ENCODE measurements around the gene ADAMTS16.

ADAMTS16 gene

DNA sequence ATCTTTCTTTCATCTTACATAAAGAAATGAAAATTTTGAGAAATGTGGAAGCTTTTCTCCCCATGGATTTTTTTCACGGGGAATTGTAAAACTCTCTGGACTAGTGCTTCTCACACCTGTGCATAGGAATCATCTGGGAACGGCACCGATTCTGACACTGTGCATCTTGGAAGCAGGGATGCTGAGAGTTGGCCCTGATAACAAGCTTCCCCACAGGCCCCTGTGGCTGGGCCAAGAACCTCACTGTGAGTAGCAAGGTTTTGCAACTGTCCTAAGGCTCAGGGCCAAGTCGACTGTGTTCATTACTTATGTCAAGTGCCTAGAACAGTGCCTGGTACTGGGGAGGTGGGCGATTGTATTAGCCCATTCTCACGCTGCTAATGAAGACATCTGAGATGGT is 174.5 kb downstream of the ADAMTS16 start:
- Histone ChIP-seq H3K27ac (no peak overlapping the region), H3K4me3 (ENCODE audit: low read depth, low read length) (no peak overlapping the region), H3K27me3 (replicated peaks) (no peaks in the 10 kb centered on the region), H3K36me3 (replicated peaks) (no peaks in the 10 kb centered on the region)
- no peak for DNase-seq
- no peak for TF ChIP-seq CTCF (IDR thresholded peaks at IDR 0.05; ENCODE audit: low read depth, low read length, missing control alignments)
- in situ Hi-C loops (cut with HindIII; ENCODE audit: low pct_ligation_motif_present, low sequenced_read_pairs): no loop called here

DNA sequence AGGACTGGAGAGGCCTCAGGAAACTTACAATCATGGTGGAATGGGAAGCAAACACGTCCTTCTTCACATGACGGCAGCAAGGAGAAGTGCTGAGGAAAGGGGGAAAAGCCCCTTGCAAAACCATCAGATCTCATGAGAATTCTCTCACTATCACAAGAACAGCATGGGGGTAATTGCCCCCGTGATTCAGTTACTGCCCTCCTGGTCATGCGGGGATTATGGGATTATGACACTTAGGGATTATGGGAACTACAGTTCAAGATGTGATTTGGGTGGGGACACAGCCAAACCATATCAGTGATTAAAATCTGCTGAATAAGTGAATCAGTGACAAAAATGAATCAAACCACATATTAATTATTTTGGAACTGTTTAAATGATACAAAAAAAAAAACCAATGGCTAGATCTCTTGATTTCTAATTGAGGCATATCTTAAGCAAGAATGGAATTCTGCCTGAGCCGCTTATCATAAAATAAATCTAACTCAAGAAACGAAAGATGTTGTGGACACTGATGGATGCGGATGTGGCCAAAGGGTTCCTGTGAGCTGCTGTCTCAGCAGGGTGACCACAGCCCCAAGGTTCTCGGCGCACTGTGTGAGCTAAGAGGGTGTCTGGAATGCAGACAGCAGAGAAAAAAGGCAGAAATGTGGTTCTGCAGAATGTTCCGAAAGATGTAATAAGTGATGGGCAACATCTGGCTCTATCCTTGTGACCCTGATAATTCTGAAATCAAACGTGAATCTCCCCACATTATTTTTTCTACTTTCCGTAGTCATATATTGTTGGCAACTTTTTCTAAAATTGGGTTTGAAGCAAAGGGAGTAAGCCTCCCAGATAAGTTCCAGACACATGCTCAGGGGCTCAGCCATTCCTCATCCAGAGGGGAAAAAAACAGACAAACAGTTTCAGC is 175.2 kb downstream of the ADAMTS16 start:
- no peaks in the 10 kb centered on the region for H3K27me3 ChIP-seq (replicated peaks)
- H3K4me3 ChIP-seq (ENCODE audit: low read depth, low read length): no peak overlapping the region
- H3K27ac ChIP-seq: no peak overlapping the region
- in situ Hi-C loops (cut with HindIII; ENCODE audit: low pct_ligation_motif_present, low sequenced_read_pairs): no loop called here
- peak; percentile 2 for DNase-seq
- TF ChIP-seq CTCF (IDR thresholded peaks at IDR 0.05; ENCODE audit: low read depth, low read length, missing control alignments): no peak
- no peaks in the 10 kb centered on the region for H3K36me3 ChIP-seq (replicated peaks)

- DNase-seq: peak; percentile 61
Observed at GRCh38 chr5:5316334-5316733, 176.2 kb downstream of the ADAMTS16 start.

GRCh38 chr5:5317976-5318375 is 177.8 kb downstream of the ADAMTS16 start:
- Histone ChIP-seq H3K4me3 (ENCODE audit: low read depth, low read length) (no peak overlapping the region), H3K27me3 (replicated peaks) (no peaks in the 10 kb centered on the region), H3K27ac (no peak overlapping the region), H3K36me3 (replicated peaks) (no peaks in the 10 kb centered on the region)
- no peak for DNase-seq
- TF ChIP-seq CTCF (IDR thresholded peaks at IDR 0.05; ENCODE audit: low read depth, low read length, missing control alignments): no peak
- in situ Hi-C loops (cut with HindIII; ENCODE audit: low pct_ligation_motif_present, low sequenced_read_pairs): no loop called here

More at GRCh38 chr5:5316334-5316733, 176.2 kb downstream of the ADAMTS16 start:
- Histone ChIP-seq H3K27me3 (replicated peaks) (no peaks in the 10 kb centered on the region), H3K36me3 (replicated peaks) (no peaks in the 10 kb centered on the region), H3K4me3 (ENCODE audit: low read depth, low read length) (no peak overlapping the region), H3K27ac (no peak overlapping the region)
- in situ Hi-C loops (cut with HindIII; ENCODE audit: low pct_ligation_motif_present, low sequenced_read_pairs): no loop called here
- no peak for TF ChIP-seq CTCF (IDR thresholded peaks at IDR 0.05; ENCODE audit: low read depth, low read length, missing control alignments)

- Histone ChIP-seq H3K36me3 (replicated peaks) (no peaks in the 10 kb centered on the region), H3K27ac (no peak overlapping the region), H3K4me3 (ENCODE audit: low read depth, low read length) (no peak overlapping the region), H3K27me3 (replicated peaks) (no peaks in the 10 kb centered on the region)
- in situ Hi-C loops (cut with HindIII; ENCODE audit: low pct_ligation_motif_present, low sequenced_read_pairs): no loop called here
- TF ChIP-seq CTCF (IDR thresholded peaks at IDR 0.05; ENCODE audit: low read depth, low read length, missing control alignments): no peak
- no peak for DNase-seq
Observed at GRCh38 chr5:5318426-5319190, 178.5 kb downstream of the ADAMTS16 start.
